22Rv1 (cell line): Measurements from ENCODE around the gene AHCYL2.

Experiments used
- H3K27ac ChIP-seq: fragments of 450-650 bp; 2 replicates; pipeline ENCODE4 v1.5.1; 2017
- CTCF ChIP-seq: fragments of 450-650 bp; IDR thresholded peaks from 2 replicates; pipeline ENCODE4 v1.5.1; 2017; ENCODE audit warnings: mild to moderate bottlenecking
- ZFX ChIP-seq: fragments of 450-650 bp; IDR thresholded peaks from 2 replicates; pipeline ENCODE4 v1.6.1; 2017; ENCODE audit warnings: antibody characterized with exemption, borderline replicate concordance

The AHCYL2 gene

DNA sequence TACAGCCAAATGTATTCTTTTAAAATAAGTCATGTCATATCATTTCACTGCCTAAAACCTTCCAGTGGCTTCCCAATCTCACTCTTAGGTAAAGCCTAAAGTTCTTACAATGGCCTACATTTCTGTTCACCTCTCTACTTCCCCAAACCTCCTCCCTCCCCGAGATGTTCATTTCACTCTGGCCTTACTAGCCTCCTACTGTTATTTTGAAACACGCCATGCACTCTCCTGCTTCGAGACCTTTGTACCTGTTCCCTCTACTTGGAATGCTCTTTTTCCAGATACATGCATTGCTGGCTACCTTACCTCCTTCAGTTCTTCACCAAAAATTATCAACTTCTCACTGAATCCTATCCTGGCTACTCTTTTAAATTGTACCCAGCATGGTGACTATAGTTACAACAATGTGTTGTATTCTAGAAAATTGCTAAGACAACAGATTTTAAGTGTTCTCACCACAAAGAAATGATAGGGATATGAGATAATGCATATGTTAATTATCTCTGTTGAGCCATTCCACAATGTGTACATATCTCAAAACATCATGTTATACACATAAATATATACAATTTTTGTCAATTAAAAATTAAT is 158.8 kb downstream of the AHCYL2 start:
- H3K27ac ChIP-seq: no peak overlapping the region
- TF ChIP-seq CTCF (no peak), ZFX (no peak)

DNA sequence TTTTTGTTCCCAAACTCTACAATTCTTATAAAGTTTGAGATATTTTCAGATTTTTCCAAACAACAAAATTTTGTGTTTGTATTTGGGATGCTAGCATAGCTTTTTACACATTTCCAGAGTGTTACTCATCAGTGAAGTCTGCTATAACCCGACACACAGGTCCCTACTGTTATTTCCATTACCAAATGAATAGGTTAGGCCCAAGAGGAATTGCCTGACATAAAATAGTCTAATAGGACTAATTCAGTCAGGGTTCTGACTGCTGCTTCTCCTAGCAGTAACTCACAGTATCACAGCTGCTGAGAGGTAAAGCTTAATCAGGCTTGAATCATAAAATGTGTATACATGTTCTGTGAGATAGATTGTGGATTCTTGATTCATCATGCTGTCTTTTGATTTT is 160.3 kb downstream of the AHCYL2 start:
- no peak overlapping the region for H3K27ac ChIP-seq
- TF ChIP-seq CTCF: no peak
- no peak for TF ChIP-seq ZFX

DNA sequence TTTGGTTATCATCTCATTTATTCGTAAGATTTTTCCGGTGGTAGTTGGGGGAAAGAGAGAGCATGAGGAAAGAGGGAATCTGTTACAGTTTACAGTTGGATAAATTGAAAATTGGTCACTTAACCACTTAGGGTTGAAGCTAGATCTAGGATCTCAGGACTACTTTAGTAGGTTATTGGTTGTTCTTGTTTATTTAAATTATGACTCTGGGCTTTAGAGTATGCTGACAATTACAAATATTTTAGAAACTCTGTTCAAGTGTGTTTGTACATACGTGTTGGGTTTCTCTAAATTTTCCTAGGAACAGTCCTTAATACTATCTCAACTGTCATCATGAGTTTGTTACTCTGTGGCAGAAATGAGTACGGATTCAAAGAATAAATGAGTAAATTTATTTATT is 160.8 kb downstream of the AHCYL2 start:
- no peak overlapping the region for H3K27ac ChIP-seq
- TF ChIP-seq ZFX (no peak), CTCF (no peak)

DNA sequence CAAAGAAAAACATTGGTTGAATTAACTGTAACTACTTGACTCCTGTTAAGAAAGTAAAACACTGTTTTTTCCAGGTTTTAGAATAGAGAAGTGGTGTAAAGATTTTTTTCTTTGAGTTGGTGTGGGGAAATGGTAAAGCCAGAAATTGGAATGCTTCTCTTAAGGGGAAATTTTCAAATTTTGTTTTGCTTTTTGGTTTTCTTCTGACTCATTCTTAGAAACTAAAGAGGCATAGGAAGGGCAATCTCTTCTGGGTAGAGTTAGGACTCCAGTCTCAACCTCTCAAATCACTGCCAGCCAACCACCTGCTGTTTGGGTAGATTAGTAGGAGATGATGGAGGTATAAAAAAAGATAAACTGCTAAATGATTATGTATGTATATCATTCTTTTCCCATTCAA is 161.7 kb downstream of the AHCYL2 start:
- TF ChIP-seq CTCF (no peak), ZFX (no peak)
- no peak overlapping the region for H3K27ac ChIP-seq

GRCh38 chr7:129387537-129387936 is 162.7 kb downstream of the AHCYL2 start:
- H3K27ac ChIP-seq: no peak overlapping the region
- TF ChIP-seq CTCF: no peak
- no peak for TF ChIP-seq ZFX

- no peak for TF ChIP-seq ZFX
- no peak for TF ChIP-seq CTCF
- no peak overlapping the region for H3K27ac ChIP-seq
Observed at GRCh38 chr7:129388333-129389098, 163.7 kb downstream of the AHCYL2 start.

DNA sequence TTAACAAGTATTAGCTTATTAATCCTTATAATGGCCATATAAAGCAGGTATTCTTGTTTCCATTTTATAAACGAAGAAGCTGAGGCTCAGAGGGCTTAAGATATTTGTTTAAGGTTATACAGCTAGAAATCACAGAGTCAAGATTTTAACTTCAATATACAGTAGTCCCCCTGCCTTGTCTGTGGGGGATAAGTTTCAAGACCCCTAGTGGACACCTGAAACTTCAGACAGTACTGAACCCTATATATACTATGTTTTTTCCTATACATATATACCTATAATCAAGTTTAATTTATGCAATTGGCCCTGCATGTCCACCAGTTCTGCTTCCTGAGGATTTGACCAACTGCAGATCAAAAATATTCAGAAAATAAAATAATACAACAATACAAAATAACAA is 165.0 kb downstream of the AHCYL2 start:
- TF ChIP-seq ZFX (no peak), CTCF (peak; percentile 4; the same call in 1 of the 2 replicates)

More for the DNA sequence above, 165.0 kb downstream of the AHCYL2 start:
- no peak overlapping the region for H3K27ac ChIP-seq
